GM12878 (cell line): ENCODE results near the gene SEC31A. TPM values are rescaled to one million over a fixed set of nuclear protein-coding genes. Genes with fewer than 3 reads are reported as not detected.

Source experiments
- ATAC-seq: fragments of 200-7000 bp; cut with Tn5 transposase; 3 replicates; pipeline ENCODE4 v1.9.1; 2020; ENCODE audit warnings: mild to moderate bottlenecking, moderate library complexity
- BruUV-seq: library from RNA; stranded (reverse); fragments of 400-500 nt; replicated peaks from 2 replicates; lab custom pipeline; 2021; lab: Mats Ljungman, UMichigan
- CTCF ChIA-PET: fragments of 300-600 bp; sonication (Branson Sonifier 250); formaldehyde crosslinking; extraction: SDS; loops from one replicate; lab custom pipeline; 2021; ENCODE audit warnings: inconsistent platforms; lab: Yijun Ruan, JAX
- POLR2A ChIA-PET: fragments of 350-600 bp; formaldehyde crosslinking; extraction: SDS; loops from one replicate; lab custom pipeline; 2021; ENCODE audit warnings: inconsistent platforms; lab: Charles Lee
- RAD21 ChIA-PET: fragments of 300-600 bp; sonication (Branson Sonifier 250); formaldehyde crosslinking; loops from one replicate; lab custom pipeline; 2023; ENCODE audit warnings: antibody characterized with exemption; ENCODE audit not compliant: unreplicated experiment; lab: Charles Lee
- SMC1A ChIA-PET: fragments of 300-600 bp; sonication (Branson Sonifier 250); formaldehyde crosslinking; loops from one replicate; lab custom pipeline; 2023; ENCODE audit not compliant: unreplicated experiment, uncharacterized antibody; lab: Charles Lee
- DNase-seq: peaks from one replicate; pipeline ENCODE4 v3.0.0-alpha.2; 2011; ENCODE audit warnings: low read depth, low spot score
- FAIRE-seq: peaks from 3 replicates; lab custom pipeline; 2011; peaks lifted over from hg19 to GRCh38; lab: Jason Lieb, UNC
- H2AFZ ChIP-seq: 2 replicates; pipeline ENCODE4 v1.6.0; 2011; ENCODE audit warnings: low read depth, low read length, control low read depth; ENCODE audit not compliant: control insufficient read depth
- H3K27ac ChIP-seq: 2 replicates; pipeline ENCODE4 v1.5.1; 2011; ENCODE audit warnings: control low read depth; ENCODE audit not compliant: control insufficient read depth, insufficient read depth
- H3K27me3 ChIP-seq, 2 experiments: replicated peaks in 1 of 2; 2 replicates each; pipeline versions ENCODE4 v1.6.0 to v1.6.1; 2011; ENCODE audit warnings: low read length in 1 of 2; ENCODE audit not compliant: control insufficient read depth in 2 of 2, insufficient read depth in 2 of 2
- H3K36me3 ChIP-seq, 2 experiments: 2 replicates each; pipeline ENCODE4 v1.5.1; 2011; ENCODE audit warnings: low read length in 1 of 2; ENCODE audit not compliant: control insufficient read depth in 2 of 2, insufficient read depth in 2 of 2
- H3K4me1 ChIP-seq: 2 replicates; pipeline ENCODE4 v1.6.1; 2011; ENCODE audit warnings: mild to moderate bottlenecking, low read length, moderate library complexity, mixed read lengths; ENCODE audit not compliant: control insufficient read depth, insufficient read depth
- H3K4me2 ChIP-seq: 2 replicates; pipeline ENCODE4 v1.6.0; 2011; ENCODE audit warnings: control low read depth; ENCODE audit not compliant: control insufficient read depth, insufficient read depth
- H3K4me3 ChIP-seq: fragments of 200-600 bp; sonication (generic); 2 replicates; pipeline ENCODE4 v1.5.1; 2016
- H3K79me2 ChIP-seq: 2 replicates; pipeline ENCODE4 v1.6.0; 2011; ENCODE audit warnings: low read length; ENCODE audit not compliant: control insufficient read depth, insufficient read depth
- H3K9ac ChIP-seq: 2 replicates; pipeline ENCODE4 v1.8.0; 2011; ENCODE audit warnings: low read length, control low read depth, mixed read lengths; ENCODE audit not compliant: control insufficient read depth, insufficient read depth
- H3K9me3 ChIP-seq: replicated peaks from 3 replicates; pipeline ENCODE4 v1.5.1; 2011; ENCODE audit warnings: mild to moderate bottlenecking, low read length; ENCODE audit not compliant: control insufficient read depth, insufficient read depth
- H4K20me1 ChIP-seq: 2 replicates; pipeline ENCODE4 v1.6.0; 2011; ENCODE audit not compliant: control insufficient read depth, insufficient read depth
- BACH1 ChIP-seq: fragments of 450-650 bp; IDR thresholded peaks from 2 replicates; pipeline ENCODE4 v1.6.1; 2017; ENCODE audit warnings: mild to moderate bottlenecking, borderline replicate concordance
- BCLAF1 ChIP-seq: fragments of 450-650 bp; IDR thresholded peaks from 2 replicates; pipeline ENCODE4 v1.6.1; 2017; ENCODE audit warnings: antibody characterized with exemption, mild to moderate bottlenecking, moderate library complexity
- CREB1 ChIP-seq: IDR thresholded peaks from 2 replicates; pipeline ENCODE4 v1.6.1; 2012; ENCODE audit warnings: low read depth, mild to moderate bottlenecking, inconsistent platforms
- EGR1 ChIP-seq, 2 experiments: IDR thresholded peaks; 1 replicate in 1 of 2; 2 replicates in 1 of 2; pipeline ENCODE4 v1.6.1; 2011 to 2012; ENCODE audit warnings: low read depth in 2 of 2, low read length in 2 of 2, borderline replicate concordance in 1 of 2, mild to moderate bottlenecking in 1 of 2, moderate library complexity in 1 of 2
- EZH2 ChIP-seq: IDR thresholded peaks from 2 replicates; pipeline ENCODE4 v1.6.1; 2012; ENCODE audit warnings: low read depth, mild to moderate bottlenecking, control low read depth, inconsistent platforms, low read length, borderline replicate concordance; ENCODE audit not compliant: control insufficient read depth
- KLF5 ChIP-seq: fragments of 450-650 bp; IDR thresholded peaks from 2 replicates; pipeline ENCODE4 v1.6.1; 2014; ENCODE audit warnings: mild to moderate bottlenecking; ENCODE audit not compliant: partially characterized antibody
- MLLT1 ChIP-seq: fragments of 450-650 bp; IDR thresholded peaks from 2 replicates; pipeline ENCODE4 v1.6.1; 2016; ENCODE audit warnings: mild to moderate bottlenecking
- NFYB ChIP-seq: IDR thresholded peaks from 2 replicates; pipeline ENCODE4 v1.6.1; 2011; ENCODE audit warnings: low read depth, mild to moderate bottlenecking, low read length, improper control_type of control experiment, moderate library complexity; ENCODE audit not compliant: insufficient read depth
- NRF1 ChIP-seq: conservative IDR thresholded peaks from 2 replicates; pipeline ENCODE4 v1.6.1; 2011; ENCODE audit warnings: mild to moderate bottlenecking, low read depth, low read length, improper control_type of control experiment
- RAD51 ChIP-seq: fragments of 450-650 bp; IDR thresholded peaks from 2 replicates; pipeline ENCODE4 v1.6.1; 2016; ENCODE audit warnings: moderate library complexity, mild to moderate bottlenecking, inconsistent platforms
- REST ChIP-seq: IDR thresholded peaks from 2 replicates; pipeline ENCODE4 v1.6.1; 2012; ENCODE audit warnings: mild to moderate bottlenecking, low read depth, low read length
- RFX5 ChIP-seq: IDR thresholded peaks from 2 replicates; pipeline ENCODE4 v1.6.1; 2011; ENCODE audit warnings: low read depth, low read length, improper control_type of control experiment
- TCF12 ChIP-seq: IDR thresholded peaks from 2 replicates; pipeline ENCODE4 v1.6.1; 2011; ENCODE audit warnings: low read depth, mild to moderate bottlenecking, low read length
- ZBTB33 ChIP-seq: fragments of 450-650 bp; IDR thresholded peaks from 2 replicates; pipeline ENCODE4 v1.6.1; 2017; ENCODE audit warnings: mild to moderate bottlenecking
- ZSCAN29 ChIP-seq: fragments of 450-650 bp; IDR thresholded peaks from 2 replicates; pipeline ENCODE4 v1.6.1; 2017; ENCODE audit warnings: mild to moderate bottlenecking, moderate library complexity
- in situ Hi-C: fragments of 300-500 bp; cut with MboI; formaldehyde crosslinking; loops from 9 replicates; pipeline ENCODE4 v1.14.3; 2018; ENCODE audit warnings: mixed read lengths
- intact Hi-C: fragments of 100-400 bp; cut with micrococcal nuclease; formaldehyde crosslinking; loops from one replicate; pipeline ENCODE4 v1.14.2; 2022; ENCODE audit not compliant: unreplicated experiment
- polyA plus RNA-seq, 11 experiments: library from polyadenylated mRNA; depleted of rRNA in 4 of 11; unstranded in 6 of 11; stranded (reverse) in 5 of 11; fragments of >200 nt; fragmentation: Nextera tagmentation in 4 of 11; fragmentation: Illumina TruSeq in 1 of 11; extraction: Ambion mirVana in 4 of 11; extraction: Trizol in 1 of 11; gene quantifications; 1 replicate in 1 of 11; 2 replicates in 10 of 11; pipeline versions ENCODE4 v1.2.1 to v1.2.3, GENCODE V29; 2011 to 2016; ENCODE audit warnings: inconsistent platforms in 2 of 11, missing spikeins in 2 of 11, low read depth in 1 of 11
- total RNA-seq, 4 experiments: library from RNA; depleted of rRNA in 3 of 4; stranded (reverse); fragments of >200 nt in 3 of 4; fragmentation: Illumina TruSeq in 1 of 4; extraction: Trizol in 1 of 4; gene quantifications; 2 replicates each; pipeline versions ENCODE4 v1.2.1 to v1.2.3, GENCODE V29; 2013 to 2021

SEC31A gene
- total and polyA plus RNA-seq, 10 of the 15 experiments (the other 5 are each of a cell fraction or from before 2014, with no cell fraction given) = 74.6 to 171 (median 129) TPM

- ChIA-PET RAD21 (interaction anchor here (1.0 kb wide), 1 partner anchor 150 kb away, joined by 3 read pairs; the partner anchor contains the start of gene COPS4), CTCF (interaction anchor here (0.9 to 4.1 kb wide), 3 partner anchors 11 to 397 kb away, joined by 3 to 28 read pairs (median 4); partner anchors contain the start of gene THAP9), SMC1A (interaction anchor here (0.7 to 2.9 kb wide), 9 partner anchors 9 to 396 kb away, joined by 3 to 14 read pairs (median 5); partner anchors contain the start of gene COPS4), POLR2A (interaction anchor here (1.1 to 1.4 kb wide), 2 partner anchors 18 to 21 kb away, joined by 3 read pairs; no protein-coding TSS in a partner anchor)
- no peaks in the 10 kb centered on the region for H3K27me3 ChIP-seq
- no TSS peak for BruUV-seq
- H3K9ac ChIP-seq = no peak overlapping the region; the same call in 1 of the 2 replicates
- no peak overlapping the region for H2AFZ ChIP-seq
- H3K27ac ChIP-seq = no peak overlapping the region
- H3K36me3 ChIP-seq = no peaks in the 10 kb centered on the region; a peak in 2 of 4 replicates
- intact Hi-C loops (no loop called here), in situ Hi-C loops (no loop called here)
- peaks cover 82% of the 10 kb centered on the region for H3K79me2 ChIP-seq
- FAIRE-seq (no peak), DNase-seq (no peak), ATAC-seq (no peak)
- H4K20me1 ChIP-seq = no peaks in the 10 kb centered on the region
- no peak overlapping the region for H3K4me2 ChIP-seq
- no peaks in the 10 kb centered on the region for H3K9me3 ChIP-seq
- no peaks in the 10 kb centered on the region for H3K4me1 ChIP-seq
- peak overlapping the region; percentile 40; the same call in 1 of the 2 replicates for H3K4me3 ChIP-seq
- no peak for TF ChIP-seq NFYB
- TF ChIP-seq ZBTB33 = no peak
- TF ChIP-seq MLLT1 = no peak
- TF ChIP-seq RFX5 = no peak
- TF ChIP-seq BCLAF1 = no peak
- TF ChIP-seq CREB1 = no peak
- TF ChIP-seq BACH1 = no peak
- TF ChIP-seq KLF5 = no peak
- TF ChIP-seq TCF12 = no peak
- no peak for TF ChIP-seq NRF1
- no peak for TF ChIP-seq REST
- no peak for TF ChIP-seq RAD51
- no peak for TF ChIP-seq EZH2
- no peak for TF ChIP-seq EGR1 (IDR thresholded peaks at IDR 0.05; ENCODE audit: borderline replicate concordance in 1 of 2, low read depth in 2 of 2, low read length in 2 of 2)
- no peak for TF ChIP-seq ZSCAN29
Measured at GRCh38 chr4:82885410-82885809, 5.5 kb downstream of the SEC31A start.
